WTC11 (cell line): ENCODE measurements around the gene PDE6H.

Experiments used
- CTCF ChIP-seq: fragments of 200-600 bp; IDR thresholded peaks from 2 replicates; pipeline ENCODE4 v1.8.0; 2022; ENCODE audit warnings: antibody characterized with exemption
- E2F4 ChIP-seq: sonication (generic); formaldehyde crosslinking; IDR thresholded peaks from 2 replicates; pipeline ENCODE4 v1.8.1; 2022; ENCODE audit warnings: low read depth, mild to moderate bottlenecking, moderate library complexity, missing genetic modification reagents, borderline replicate concordance
- NFYB ChIP-seq: sonication (generic); formaldehyde crosslinking; conservative IDR thresholded peaks from 2 replicates; pipeline ENCODE4 v1.8.0; 2022; ENCODE audit warnings: low read depth, missing genetic modification reagents

- 0 out of 2 replicates have a peak, but pooled peaks have one; percentile 21 for TF ChIP-seq CTCF
- no peak for TF ChIP-seq E2F4 (CRISPR knock-in tag)
- no peak for TF ChIP-seq NFYB (CRISPR knock-in tag)
Measured at GRCh38 chr12:14936224-14936861, 36.5 kb upstream of the PDE6H start.
